Left lobe of liver (tissue), 2 donors: Measurements from ENCODE around the gene MX2. TPM values are rescaled to one million over a fixed set of nuclear protein-coding genes. Genes with fewer than 3 reads are reported as not detected.

Source experiments
- ATAC-seq: fragments of 200-7000 bp; cut with Tn5 transposase; one replicate; pipeline ENCODE4 v1.9.1; 2020; ENCODE audit warnings: mild to moderate bottlenecking, moderate library complexity
- DNase-seq: peaks from one replicate; pipeline ENCODE4 v3.0.0-alpha.2; 2020; ENCODE audit warnings: low spot score
- total RNA-seq: library from RNA; stranded (reverse); gene quantifications from one replicate; pipeline ENCODE4 v1.2.1, GENCODE V29; 2021
- donor health status: DM: no; HTN: no; CAD: no; lungs with moderate emphysema.
- donor health status: DM: no; HTN: yes; CAD: no.

MX2 gene
- total RNA-seq, 1 donor from 2014 or later: 0.75 TPM

- DNase-seq (no peak), ATAC-seq (peak; percentile 31)
Observed at GRCh38 chr21:41378849-41379248, 17.0 kb downstream of the MX2 start.

GRCh38 chr21:41379901-41380300, 18.1 kb downstream of the MX2 start:
- no peak for ATAC-seq
- DNase-seq: no peak

GRCh38 chr21:41381731-41382130, 19.9 kb downstream of the MX2 start:
- no peak for DNase-seq
- ATAC-seq: no peak

GRCh38 chr21:41387042-41387819, 25.4 kb downstream of the MX2 start:
- DNase-seq: no peak
- no peak for ATAC-seq

- ATAC-seq: no peak
- DNase-seq: no peak
Observed at GRCh38 chr21:41387824-41388223, 26.0 kb downstream of the MX2 start.

GRCh38 chr21:41388259-41388658, 26.4 kb downstream of the MX2 start:
- no peak for DNase-seq

GRCh38 chr21:41390043-41390639, 28.3 kb downstream of the MX2 start:
- ATAC-seq (no peak), DNase-seq (no peak)

More at GRCh38 chr21:41388259-41388658, 26.4 kb downstream of the MX2 start:
- ATAC-seq: no peak

GRCh38 chr21:41393876-41394465, 32.1 kb downstream of the MX2 start:
- DNase-seq (no peak), ATAC-seq (no peak)

GRCh38 chr21:41396558-41397075, 34.8 kb downstream of the MX2 start:
- DNase-seq (no peak), ATAC-seq (peak; percentile 55)

GRCh38 chr21:41397471-41397891, 35.7 kb downstream of the MX2 start:
- ATAC-seq (no peak), DNase-seq (no peak)

GRCh38 chr21:41398251-41398650, 36.4 kb downstream of the MX2 start:
- ATAC-seq (no peak), DNase-seq (no peak)

- DNase-seq (no peak), ATAC-seq (no peak)
Observed at GRCh38 chr21:41398831-41399230, 37.0 kb downstream of the MX2 start.

GRCh38 chr21:41399246-41399800, 37.5 kb downstream of the MX2 start:
- DNase-seq (no peak), ATAC-seq (no peak)

GRCh38 chr21:41402231-41402630, 40.4 kb downstream of the MX2 start:
- no peak for ATAC-seq

GRCh38 chr21:41402796-41403195, 41.0 kb downstream of the MX2 start:
- ATAC-seq: no peak
- DNase-seq: no peak

More at GRCh38 chr21:41402231-41402630, 40.4 kb downstream of the MX2 start:
- DNase-seq: no peak

GRCh38 chr21:41403331-41403730, 41.5 kb downstream of the MX2 start:
- ATAC-seq (no peak), DNase-seq (no peak)

- no peak for DNase-seq
- no peak for ATAC-seq
Observed at GRCh38 chr21:41403966-41404365, 42.1 kb downstream of the MX2 start.

GRCh38 chr21:41405321-41405720, 43.5 kb downstream of the MX2 start:
- DNase-seq: no peak
- no peak for ATAC-seq

- ATAC-seq (peak; percentile 41), DNase-seq (no peak)
Observed at GRCh38 chr21:41406340-41406739, 44.5 kb downstream of the MX2 start.

GRCh38 chr21:41407541-41408460, 46.0 kb downstream of the MX2 start:
- ATAC-seq: no peak
- DNase-seq: no peak
